Neural progenitor cell (in vitro differentiated cells): Measurements from ENCODE around the gene HMGXB4.

Experiments used
- EZH2phosphoT487 ChIP-seq: fragments of 200-600 bp; sonication (generic); IDR thresholded peaks from 2 replicates; pipeline ENCODE4 v1.6.1; 2017; ENCODE audit warnings: antibody characterized with exemption
- TF ChIP-seq, protein P1 (sequence below): fragments of 200-600 bp; sonication (generic); IDR thresholded peaks from 2 replicates; pipeline ENCODE4 v1.5.1; 2017; ENCODE audit warnings: antibody characterized with exemption, mild to moderate bottlenecking

- TF ChIP-seq, protein P1, sequence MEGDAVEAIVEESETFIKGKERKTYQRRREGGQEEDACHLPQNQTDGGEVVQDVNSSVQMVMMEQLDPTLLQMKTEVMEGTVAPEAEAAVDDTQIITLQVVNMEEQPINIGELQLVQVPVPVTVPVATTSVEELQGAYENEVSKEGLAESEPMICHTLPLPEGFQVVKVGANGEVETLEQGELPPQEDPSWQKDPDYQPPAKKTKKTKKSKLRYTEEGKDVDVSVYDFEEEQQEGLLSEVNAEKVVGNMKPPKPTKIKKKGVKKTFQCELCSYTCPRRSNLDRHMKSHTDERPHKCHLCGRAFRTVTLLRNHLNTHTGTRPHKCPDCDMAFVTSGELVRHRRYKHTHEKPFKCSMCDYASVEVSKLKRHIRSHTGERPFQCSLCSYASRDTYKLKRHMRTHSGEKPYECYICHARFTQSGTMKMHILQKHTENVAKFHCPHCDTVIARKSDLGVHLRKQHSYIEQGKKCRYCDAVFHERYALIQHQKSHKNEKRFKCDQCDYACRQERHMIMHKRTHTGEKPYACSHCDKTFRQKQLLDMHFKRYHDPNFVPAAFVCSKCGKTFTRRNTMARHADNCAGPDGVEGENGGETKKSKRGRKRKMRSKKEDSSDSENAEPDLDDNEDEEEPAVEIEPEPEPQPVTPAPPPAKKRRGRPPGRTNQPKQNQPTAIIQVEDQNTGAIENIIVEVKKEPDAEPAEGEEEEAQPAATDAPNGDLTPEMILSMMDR: no peak
- TF ChIP-seq EZH2phosphoT487: no peak
These were observed 44.1 kb downstream of the HMGXB4 start for GRCh38 chr22:35301372-35301874.
